HG03045 (cell line): ENCODE data around the gene ARHGAP25.

ENCODE experiments used
- ATAC-seq: cut with Tn5 transposase; IDR thresholded peaks from one replicate; pipeline ENCODE4 v1.9.1; 2021; ENCODE audit warnings: mild to moderate bottlenecking, moderate library complexity; ENCODE audit not compliant: unreplicated experiment

Gene ARHGAP25

DNA sequence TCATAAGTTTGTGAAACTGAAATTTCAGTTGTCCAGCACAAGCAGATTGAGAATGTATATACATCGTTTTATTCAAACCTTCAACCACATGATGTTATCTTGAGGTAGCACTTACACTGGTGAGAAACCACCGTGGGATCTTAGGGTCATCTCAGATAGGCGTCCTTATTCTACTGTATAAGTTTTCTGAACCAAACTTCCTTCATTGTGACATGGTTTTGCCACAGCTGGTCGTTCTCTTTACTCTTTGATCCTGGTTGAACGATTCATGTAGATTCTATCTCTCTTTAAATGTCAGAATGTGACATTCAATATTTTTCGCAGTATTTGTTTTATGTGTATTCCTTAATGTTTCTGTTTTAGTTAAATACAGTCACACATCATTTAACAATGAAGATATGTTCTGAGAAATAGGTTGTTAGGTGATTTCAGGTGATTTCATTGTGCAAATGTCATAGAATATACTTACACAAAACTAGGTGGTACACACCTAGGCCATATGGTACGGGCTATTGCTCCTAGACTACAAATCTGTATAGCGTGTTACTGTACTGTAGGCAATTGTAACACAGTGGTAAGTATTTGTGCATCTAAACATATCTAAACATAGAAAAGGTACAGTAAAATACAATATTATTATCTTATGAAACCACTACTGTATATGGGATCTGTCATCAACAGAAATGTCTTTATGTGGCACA is 17.9 kb upstream of the ARHGAP25 start:
- ATAC-seq: no peak

DNA sequence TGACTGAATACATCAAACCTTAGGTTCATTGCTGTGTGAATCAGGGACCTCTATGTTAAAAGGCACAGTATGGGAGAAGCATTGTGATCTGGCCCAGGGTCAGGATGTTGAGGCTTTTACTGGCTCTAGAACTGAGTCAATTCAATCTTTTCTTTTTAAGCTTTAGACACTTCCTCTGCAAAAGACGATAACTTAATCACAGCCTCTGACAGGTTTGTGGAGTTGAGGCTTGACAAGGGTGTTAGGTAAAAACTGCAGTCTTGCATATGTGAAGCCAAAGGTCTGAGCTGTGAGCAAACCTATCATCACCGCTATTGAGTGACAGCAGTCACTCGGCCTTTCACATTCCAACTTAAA is 17.3 kb upstream of the ARHGAP25 start:
- ATAC-seq: no peak

DNA sequence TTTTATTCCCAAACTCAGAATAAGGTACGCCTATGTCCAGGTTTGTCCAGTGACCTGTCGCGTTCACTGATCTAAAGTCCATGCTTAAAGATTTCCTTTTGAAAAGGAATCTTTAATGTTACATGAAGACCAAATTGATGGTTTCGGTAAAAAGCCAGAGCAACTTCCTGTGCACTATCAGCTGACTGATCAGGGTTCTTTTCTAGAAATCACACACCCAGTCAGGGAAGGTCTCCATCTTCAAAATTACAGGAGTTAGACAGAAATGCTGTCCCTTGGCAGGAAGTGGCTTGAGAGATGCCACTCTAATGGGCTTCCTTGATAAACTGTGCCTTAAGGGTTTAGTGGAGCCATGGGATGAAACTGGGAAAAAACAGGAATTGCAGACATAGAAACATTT is 14.7 kb upstream of the ARHGAP25 start:
- ATAC-seq: no peak

DNA sequence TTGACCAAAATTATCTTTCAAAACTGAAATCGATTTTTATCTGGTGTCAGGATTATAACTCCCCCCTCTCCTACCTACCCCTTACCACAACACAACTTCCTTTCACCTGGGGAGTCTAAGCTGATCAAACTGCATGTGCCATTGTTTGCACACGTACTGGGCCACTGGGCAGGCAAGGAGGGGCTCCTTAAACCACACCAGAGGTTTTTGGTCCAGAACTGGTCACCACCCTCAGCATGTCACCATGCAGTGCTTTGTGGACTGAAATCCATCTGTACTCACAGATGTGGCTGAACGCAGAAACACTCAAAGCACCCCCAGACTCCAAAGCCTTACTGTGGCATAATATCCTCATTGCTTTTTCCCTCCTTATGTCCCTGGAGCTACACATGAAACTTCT is 13.9 kb upstream of the ARHGAP25 start:
- no peak for ATAC-seq

DNA sequence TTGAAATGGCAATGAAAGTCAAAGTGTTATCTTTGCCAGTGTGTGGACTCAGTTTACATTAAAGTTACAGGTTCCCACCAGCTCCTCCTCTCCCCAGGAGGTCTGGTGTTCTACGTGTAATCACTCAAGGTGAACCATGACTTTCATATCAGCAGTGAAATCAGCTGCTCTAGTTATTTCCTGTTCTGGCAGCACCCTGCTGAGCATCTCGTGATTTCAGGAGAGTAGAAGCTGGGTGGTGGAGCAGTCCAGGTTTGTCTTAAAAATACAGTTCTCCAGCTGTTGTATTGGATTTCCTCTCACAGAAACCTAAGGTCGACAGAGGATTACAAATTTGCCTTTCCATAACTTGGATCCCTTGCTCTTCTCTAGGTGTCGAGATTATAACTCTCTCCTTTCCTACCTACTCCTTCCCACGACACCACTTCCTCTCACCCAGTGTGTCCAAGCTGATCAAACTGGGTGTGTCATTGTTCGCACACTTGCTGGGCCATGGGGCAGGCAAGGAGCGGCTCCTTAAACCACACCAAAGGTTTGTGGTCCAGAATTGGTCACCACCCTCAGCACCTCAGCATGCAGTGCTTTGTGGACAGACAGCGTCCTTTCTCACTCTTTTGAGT is 13.0 kb upstream of the ARHGAP25 start:
- ATAC-seq: peak; percentile 50

DNA sequence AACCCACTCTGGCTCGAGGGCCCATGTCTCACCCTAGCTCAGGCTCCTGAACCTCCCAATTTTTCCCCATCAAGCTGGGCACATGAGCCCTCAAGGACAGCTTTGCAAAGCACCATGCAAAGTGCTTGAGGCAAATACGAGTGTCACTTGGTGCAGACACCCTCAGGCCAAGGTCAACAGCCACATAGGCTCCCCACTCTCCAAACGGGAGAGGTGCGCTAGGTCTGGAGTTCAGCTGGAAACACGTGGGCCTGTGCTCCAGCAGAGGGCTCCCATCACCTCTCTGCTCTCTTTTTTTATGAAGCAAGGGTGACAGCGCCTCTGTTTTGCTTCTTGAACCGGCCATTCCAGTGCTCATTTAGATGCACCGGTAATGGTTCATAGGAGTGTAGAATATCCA is 11.9 kb upstream of the ARHGAP25 start:
- ATAC-seq: no peak

DNA sequence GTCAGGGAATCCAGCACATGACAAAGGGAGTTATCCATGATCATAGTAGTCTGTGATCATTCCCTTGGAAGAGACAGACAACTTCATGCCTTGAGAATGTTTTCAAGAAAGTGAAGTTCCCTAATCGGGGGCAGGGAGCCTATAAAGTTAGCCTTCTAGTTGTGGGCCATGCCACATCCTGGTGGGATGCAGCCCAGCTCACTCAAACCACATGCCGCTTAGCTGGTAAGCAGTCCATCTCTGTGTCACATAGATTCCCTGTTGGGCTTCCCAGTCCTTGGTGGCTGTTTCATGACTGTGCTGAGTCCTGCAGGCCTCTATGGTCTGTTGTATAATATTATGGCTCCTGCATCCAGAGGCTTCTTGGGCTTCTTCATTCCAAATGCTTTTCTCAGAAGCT is 11.4 kb upstream of the ARHGAP25 start:
- no peak for ATAC-seq

DNA sequence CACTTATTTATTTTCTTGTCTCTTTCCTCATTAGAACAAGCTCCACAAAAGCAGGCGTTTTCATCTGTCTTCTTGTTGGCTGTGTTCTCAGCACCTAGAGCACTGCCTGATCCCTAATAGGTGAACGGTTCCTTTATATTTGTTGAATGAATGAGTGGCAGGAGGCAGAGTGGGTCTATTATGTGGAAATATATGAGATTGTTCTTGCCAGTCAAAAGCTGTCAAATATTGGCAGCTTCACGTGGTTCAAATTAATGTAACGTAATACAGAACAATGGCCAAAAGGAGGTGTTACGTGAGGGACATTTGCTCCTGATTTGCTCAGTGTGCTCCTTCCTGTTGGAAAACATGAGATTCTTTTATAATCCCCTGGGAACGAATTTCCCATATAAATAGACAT is 8.5 kb upstream of the ARHGAP25 start:
- no peak for ATAC-seq

DNA sequence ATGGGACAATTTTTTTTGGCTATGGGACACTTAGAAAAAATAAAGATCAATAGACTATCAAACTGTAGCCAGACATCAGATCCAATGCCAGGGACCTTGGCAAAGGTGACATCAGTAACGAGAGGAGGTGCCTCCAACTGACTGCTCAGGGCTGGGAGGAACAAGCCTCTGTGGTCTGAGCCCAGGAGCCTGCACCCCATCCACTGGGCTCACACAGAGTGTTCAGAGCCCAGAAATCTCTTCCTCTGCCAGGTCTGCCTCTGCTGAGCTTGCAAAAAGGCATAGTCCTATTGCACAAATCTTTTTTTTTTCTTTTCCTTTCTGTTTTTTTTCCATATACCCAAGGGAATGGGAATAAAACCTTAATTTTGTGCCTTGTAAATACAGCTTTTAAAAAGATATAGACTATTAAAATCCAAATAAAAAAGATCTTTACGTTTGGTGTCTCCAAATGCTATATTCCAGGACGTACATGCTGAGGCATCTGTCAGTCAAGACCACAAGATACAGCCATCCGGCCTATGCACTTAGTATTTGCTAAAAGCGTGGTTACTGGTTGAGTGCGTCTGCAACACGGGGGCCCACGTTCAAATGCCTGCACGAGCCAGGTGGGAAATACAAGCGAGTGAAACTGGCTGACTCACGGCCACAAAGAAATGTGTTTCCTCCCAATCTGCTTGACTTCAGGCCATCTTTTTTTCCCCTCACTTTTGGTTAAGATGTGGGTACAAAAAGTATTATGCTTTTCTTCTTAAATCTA is 7.8 kb upstream of the ARHGAP25 start:
- ATAC-seq: peak; percentile 90

DNA sequence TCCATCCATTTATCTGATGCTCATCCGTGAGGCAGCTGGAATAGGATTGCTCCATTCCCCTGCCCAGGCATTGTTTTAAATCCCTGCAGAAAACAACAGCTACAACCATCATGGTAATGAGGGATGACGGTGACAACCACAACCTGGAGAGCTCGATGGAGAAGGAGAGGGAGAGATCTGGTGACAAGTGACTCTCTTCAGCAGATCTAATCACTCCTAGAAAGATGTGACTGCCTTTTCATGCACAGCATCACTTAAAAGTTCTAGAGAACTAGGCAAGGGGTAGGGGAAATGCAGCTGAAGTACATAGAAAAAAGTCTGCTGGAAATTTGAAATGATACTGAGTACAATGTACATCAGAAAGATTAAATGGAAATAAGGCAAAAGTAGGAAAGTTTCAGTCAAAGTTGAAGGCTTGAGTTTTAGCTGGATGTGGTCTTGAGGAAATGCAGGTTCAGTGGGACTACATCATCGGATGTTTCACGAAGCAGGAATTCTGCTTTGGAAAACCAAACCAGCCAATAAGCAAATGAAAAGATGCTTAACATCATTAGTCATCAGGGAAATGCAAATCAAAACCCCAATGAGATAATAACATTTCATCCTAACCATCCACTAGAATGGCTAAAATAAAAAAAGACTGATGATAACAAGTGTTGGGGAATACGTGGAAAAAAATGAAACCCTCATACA is 6.8 kb upstream of the ARHGAP25 start:
- ATAC-seq: no peak

DNA sequence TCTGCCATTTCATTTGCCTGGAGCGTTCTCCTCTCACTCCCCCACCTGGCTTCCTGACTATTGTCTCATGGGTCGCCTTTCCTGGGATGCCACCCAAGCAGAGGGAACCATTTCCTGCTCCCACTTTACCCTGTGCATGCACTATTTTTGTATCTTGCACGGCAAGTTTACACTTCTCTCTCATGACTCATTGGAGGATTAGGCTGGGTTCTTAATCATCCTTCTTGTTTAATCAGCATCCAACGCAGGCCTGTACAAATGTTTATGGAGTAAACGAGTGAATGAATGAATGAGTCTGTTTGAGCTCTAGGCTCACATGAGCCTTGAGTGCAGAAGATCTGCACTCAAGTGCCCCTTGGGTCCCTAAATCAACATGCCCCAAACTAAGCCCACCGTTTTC is 3.8 kb upstream of the ARHGAP25 start:
- no peak for ATAC-seq

DNA sequence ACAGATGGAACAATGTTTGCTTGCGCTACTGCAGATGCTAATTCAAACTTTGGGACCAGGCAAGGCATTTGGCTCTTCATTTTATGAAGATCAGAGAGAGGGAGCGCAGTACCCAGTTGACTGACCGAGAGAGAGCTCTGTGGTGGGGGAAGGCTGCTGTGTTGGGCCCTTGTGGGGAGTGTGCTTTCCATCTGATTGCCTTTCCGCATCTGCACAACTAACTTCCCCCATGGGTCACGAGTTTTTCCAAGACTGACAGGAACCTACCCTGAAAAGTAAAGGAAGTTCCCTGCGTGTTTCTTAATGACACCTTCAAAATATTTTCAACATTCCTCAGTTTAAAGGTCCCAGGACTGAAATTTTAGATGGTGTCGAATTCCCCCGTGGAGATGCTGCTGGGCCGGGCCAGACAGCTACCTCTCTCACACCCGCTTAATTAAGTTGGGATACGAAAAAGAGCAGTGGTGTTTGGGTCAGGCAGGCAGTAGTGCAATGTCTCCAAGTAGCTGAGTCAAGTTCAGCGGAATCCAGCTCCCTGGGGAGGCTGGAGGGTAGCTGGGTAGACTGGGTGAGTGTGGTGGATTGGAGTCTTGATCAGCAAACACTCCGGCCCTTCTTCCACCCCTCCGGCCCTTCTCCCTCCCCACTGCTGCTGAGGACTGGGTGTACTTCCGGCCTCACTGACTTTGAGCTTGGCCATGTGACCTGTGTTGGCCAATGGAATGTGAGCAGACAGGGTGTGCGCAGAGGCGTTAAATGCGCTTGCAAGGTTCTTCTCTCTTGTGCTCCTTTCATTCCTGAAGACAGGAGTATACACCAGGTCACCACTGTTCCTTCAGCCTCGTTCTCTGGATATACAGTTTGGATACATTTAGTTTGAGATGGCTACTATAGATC is 2.3 kb upstream of the ARHGAP25 start:
- ATAC-seq: no peak

DNA sequence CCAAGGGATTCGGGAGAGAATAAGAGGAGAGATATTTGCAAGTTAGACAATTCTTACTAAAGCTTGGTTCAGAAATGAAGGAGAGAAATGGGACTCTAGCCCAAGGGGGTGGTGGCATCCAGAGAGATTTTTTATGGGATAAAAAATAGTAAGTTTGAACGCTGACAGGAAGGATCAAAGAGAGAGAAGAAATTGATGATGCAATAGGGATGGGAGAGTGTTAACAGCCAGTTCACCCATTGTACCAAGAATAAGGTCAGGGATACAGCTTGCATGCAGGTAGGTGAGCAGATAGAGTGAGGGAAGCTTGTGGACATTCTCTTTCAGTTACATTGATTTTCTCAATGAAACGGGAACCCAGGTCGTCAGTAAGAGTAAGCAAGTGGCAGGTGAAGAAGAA is 1.2 kb upstream of the ARHGAP25 start:
- no peak for ATAC-seq

DNA sequence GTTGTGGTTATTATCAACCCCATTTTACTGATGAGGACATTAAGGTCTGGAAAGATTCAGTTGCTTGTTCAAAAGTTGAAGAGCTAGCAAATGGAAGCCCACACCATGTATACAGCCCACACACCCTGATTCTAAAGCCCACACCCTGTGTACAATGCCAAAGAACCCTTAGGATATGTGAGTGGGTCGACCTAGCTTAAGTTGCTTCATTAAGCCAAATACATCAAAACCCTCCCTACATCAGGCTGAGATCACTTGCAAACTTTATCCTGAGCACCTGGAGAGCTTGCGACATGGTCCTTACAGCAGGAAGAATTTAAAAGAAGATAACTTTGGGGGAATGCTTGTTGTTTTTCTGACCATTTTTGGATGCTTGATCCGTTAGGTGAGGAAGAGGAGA is 435 bp upstream of the ARHGAP25 start:
- ATAC-seq: no peak

DNA sequence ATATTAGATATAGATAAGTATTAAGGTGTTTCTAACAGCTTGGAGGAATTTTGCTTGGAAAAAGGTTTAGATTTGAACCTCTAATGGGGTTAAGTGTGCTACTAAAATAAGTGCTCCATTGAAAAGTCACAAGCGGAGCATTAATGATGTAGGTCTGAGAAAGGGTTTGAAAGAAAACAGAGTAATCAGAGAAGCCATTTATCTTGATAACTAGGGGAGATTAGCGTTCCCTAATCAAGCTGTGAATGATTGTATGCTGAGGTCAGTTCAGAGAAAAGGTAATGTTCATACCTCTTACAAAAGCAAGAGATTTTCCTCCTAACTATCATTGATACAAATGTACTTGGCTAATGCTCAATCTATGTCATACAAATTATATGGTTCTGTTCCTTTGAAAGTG is 1.5 kb downstream of the ARHGAP25 start:
- ATAC-seq: no peak

DNA sequence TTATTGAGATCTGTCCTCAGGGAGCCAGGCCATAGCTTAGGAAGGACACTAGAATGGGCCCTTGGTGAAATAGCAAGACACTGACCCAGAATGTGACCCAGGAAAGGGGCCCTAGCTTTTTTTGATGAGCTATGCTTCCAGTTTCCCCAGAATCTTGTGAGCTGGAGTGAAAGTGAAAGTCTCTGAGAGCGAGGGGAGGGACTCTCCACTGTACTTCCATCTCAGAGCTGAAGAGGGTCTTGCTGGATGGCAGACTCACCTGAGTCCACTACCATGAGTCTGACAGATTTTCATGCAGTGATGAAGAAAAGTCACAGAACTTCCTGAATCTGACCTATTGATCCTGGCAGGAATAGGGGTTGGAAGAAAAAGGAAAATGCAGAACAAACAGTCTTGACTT is 3.1 kb downstream of the ARHGAP25 start:
- no peak for ATAC-seq

DNA sequence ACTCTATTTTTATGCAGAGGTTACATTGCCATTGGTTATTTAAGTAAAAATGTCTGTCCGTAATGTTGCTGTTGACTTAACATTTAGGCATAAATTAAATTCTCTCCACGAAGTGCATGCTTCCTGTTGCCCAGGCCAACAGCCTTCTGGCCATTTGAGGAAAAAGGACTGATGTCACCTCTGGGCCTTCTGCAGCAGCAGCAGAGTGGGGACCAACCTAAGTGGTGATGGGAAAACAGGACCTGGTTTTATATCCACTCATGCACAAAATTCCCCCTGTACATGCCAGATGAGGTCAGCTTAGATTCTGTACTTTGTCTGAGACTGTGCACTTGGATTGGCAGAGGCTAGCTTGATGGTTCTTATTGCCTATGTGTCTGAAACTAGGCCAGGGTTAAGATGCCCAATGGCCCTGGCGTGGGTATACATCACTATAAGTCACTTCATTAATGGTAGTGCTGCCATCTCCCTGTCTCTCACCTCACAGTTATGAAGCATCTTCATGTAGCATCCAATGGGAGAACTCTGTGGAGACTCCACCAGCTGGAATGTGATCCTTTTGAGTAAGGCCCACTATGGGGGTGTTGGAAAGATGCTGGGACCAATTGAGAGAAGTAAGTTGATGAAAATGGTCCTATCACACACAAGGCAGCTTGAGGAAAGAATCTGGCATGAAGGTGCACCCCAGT is 4.4 kb downstream of the ARHGAP25 start:
- ATAC-seq: no peak

DNA sequence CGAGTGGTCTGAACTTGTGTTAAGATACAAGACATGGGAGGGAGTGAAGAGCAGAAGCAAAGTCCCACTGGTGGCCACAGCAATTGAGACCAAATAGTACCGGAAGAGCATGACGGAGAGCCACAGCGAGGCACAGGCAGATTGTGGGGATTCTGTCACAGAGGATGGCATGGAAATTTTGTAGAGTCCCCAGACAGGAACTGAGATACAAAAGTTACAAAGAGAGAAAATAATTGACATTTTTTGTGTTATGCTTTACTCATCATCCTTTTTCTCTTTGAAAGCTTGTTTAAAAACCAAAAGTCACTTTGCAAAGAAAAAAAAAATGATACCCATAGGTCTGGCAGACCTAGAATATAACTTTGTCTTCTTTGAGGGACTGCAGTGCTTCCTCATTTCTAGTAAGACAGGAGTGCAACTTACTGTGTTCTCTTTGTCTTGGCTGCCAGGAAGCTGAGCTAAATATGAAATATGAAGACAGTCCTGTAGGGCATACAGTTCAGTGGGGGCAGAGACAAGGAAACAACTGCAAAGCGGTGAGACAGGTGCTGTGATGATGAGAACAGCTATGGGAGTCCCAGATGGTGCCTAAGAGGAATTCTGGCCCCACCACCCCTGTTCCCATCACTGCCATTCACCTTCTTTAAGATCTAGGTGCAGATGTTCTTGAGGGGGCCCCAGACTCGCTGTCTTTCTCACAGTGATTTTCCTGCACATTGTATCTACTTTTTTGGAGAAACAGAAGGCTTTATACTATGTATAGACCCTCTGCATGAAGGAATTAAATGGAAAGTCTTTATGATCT is 5.2 kb downstream of the ARHGAP25 start:
- no peak for ATAC-seq

DNA sequence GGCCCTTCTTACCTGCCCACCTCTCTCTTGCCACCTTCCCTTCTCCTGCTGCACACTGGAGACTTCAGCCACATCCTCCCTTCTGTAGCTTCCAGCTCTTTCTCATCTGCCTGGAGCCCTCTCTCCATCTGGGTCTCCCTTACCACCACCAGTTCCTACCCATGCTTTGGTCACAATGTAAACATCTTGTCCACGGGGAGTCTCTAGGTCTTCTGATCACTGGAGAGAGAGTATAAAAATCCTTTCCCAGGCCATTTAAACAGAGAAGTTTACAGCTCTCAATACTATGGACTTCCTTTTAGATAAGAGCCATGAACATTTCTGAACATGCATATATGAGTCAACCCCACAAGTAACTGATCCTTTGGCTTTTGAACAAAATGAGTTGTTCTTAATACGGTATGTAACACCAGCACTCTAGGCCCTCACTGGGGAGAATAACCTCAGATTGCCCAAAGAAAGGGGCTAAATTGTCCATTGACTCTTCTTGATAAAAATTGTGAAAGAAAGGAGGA is 5.8 kb downstream of the ARHGAP25 start:
- no peak for ATAC-seq
